HEK293 (cell line): ENCODE measurements around the gene MSANTD1.

Source experiments
- CTCF ChIA-PET: fragments of 350-600 bp; formaldehyde crosslinking; extraction: SDS; loops from one replicate; lab custom pipeline; 2021; ENCODE audit warnings: antibody characterized with exemption; lab: Yijun Ruan, JAX
- POLR2A ChIA-PET: fragments of 300-600 bp; formaldehyde crosslinking; extraction: SDS; loops from one replicate; lab custom pipeline; 2020; ENCODE audit warnings: antibody characterized with exemption, inconsistent platforms; lab: Yijun Ruan, JAX
- H3K27ac ChIP-seq: fragments of 200-500 bp; sonication (Bioruptor generic); 2 replicates; pipeline ENCODE4 v1.5.1; 2014; ENCODE audit warnings: low read depth, low read length, control low read depth, inconsistent platforms; ENCODE audit errors: extremely low read depth
- H3K36me3 ChIP-seq, 2 experiments: fragments of 200-500 bp in 1 of 2; sonication (Bioruptor generic) in 1 of 2; 1 replicate in 1 of 2; 2 replicates in 1 of 2; pipeline ENCODE4 v1.5.1; 2014 to 2017; ENCODE audit warnings: inconsistent platforms in 2 of 2, low read length in 2 of 2; ENCODE audit not compliant: control insufficient read depth in 2 of 2, insufficient read depth in 1 of 2
- H3K4me1 ChIP-seq: fragments of 200-500 bp; sonication (Bioruptor generic); 2 replicates; pipeline ENCODE4 v1.5.1; 2014; ENCODE audit warnings: mild to moderate bottlenecking, low read length, inconsistent platforms; ENCODE audit not compliant: control insufficient read depth, insufficient read depth
- H3K4me3 ChIP-seq: 2 replicates; pipeline ENCODE4 v1.5.1; 2011; ENCODE audit warnings: low read depth, mild to moderate bottlenecking, control low read depth, low read length, moderate library complexity
- H3K9me3 ChIP-seq: fragments of 200-500 bp; sonication (Bioruptor generic); 2 replicates; pipeline ENCODE4 v1.5.1; 2014; ENCODE audit warnings: low read depth, low read length, inconsistent platforms; ENCODE audit not compliant: control insufficient read depth, insufficient read depth
- GLIS1 ChIP-seq: fragments of 450-650 bp; formaldehyde crosslinking; IDR thresholded peaks from 2 replicates; pipeline ENCODE4 v1.5.1; 2016; ENCODE audit warnings: missing biosample characterization, missing genetic modification characterization
- IKZF3 ChIP-seq: fragments of 450-650 bp; IDR thresholded peaks from 2 replicates; pipeline ENCODE4 v1.5.0; 2018; ENCODE audit warnings: missing biosample characterization, mild to moderate bottlenecking, missing genetic modification characterization, moderate library complexity
- KLF8 ChIP-seq: fragments of 450-650 bp; formaldehyde crosslinking; IDR thresholded peaks from 2 replicates; pipeline ENCODE4 v1.5.1; 2016; ENCODE audit warnings: missing biosample characterization, missing genetic modification characterization
- MEIS1 ChIP-seq: sonication (generic); formaldehyde crosslinking; IDR thresholded peaks from 2 replicates; pipeline ENCODE4 v1.8.1; 2022; ENCODE audit warnings: missing genetic modification reagents, mild to moderate bottlenecking, borderline replicate concordance
- SALL2 ChIP-seq: fragments of 450-650 bp; formaldehyde crosslinking; IDR thresholded peaks from 2 replicates; pipeline ENCODE4 v1.5.0; 2017; ENCODE audit warnings: missing biosample characterization, mild to moderate bottlenecking, missing genetic modification characterization, borderline replicate concordance
- SCRT1 ChIP-seq: fragments of 450-650 bp; formaldehyde crosslinking; IDR thresholded peaks from 2 replicates; pipeline ENCODE4 v1.5.1; 2016; ENCODE audit warnings: missing biosample characterization, missing genetic modification characterization, borderline replicate concordance
- SETDB1 ChIP-seq: IDR thresholded peaks from one replicate; pipeline ENCODE4 v1.6.1; 2017; ENCODE audit warnings: mild to moderate bottlenecking, low read length, moderate library complexity, mixed read lengths; ENCODE audit not compliant: insufficient read length
- ZBTB48 ChIP-seq: fragments of 450-650 bp; formaldehyde crosslinking; IDR thresholded peaks from 2 replicates; pipeline ENCODE4 v1.5.1; 2016; ENCODE audit warnings: missing biosample characterization, missing genetic modification characterization
- ZEB2 ChIP-seq: fragments of 450-650 bp; formaldehyde crosslinking; IDR thresholded peaks from 2 replicates; pipeline ENCODE4 v1.5.1; 2016; ENCODE audit warnings: missing biosample characterization, missing genetic modification characterization
- ZFP41 ChIP-seq: fragments of 450-650 bp; formaldehyde crosslinking; IDR thresholded peaks from 2 replicates; pipeline ENCODE4 v1.5.1; 2016; ENCODE audit warnings: missing biosample characterization, missing genetic modification characterization, borderline replicate concordance
- ZNF10 ChIP-seq: fragments of 450-650 bp; formaldehyde crosslinking; IDR thresholded peaks from 2 replicates; pipeline ENCODE4 v1.5.1; 2017; ENCODE audit warnings: missing biosample characterization, missing genetic modification characterization
- ZNF112 ChIP-seq: fragments of 450-650 bp; formaldehyde crosslinking; IDR thresholded peaks from 2 replicates; pipeline ENCODE4 v1.5.0; 2017; ENCODE audit warnings: missing biosample characterization, missing genetic modification characterization
- ZNF114 ChIP-seq: fragments of 450-650 bp; formaldehyde crosslinking; IDR thresholded peaks from 2 replicates; pipeline ENCODE4 v1.5.0; 2017; ENCODE audit warnings: missing biosample characterization, missing genetic modification characterization
- ZNF133 ChIP-seq: fragments of 450-650 bp; formaldehyde crosslinking; IDR thresholded peaks from 2 replicates; pipeline ENCODE4 v1.5.1; 2016; ENCODE audit warnings: missing biosample characterization, missing genetic modification characterization
- ZNF174 ChIP-seq: fragments of 450-650 bp; formaldehyde crosslinking; IDR thresholded peaks from 2 replicates; pipeline ENCODE4 v1.5.0; 2017; ENCODE audit warnings: missing biosample characterization, mild to moderate bottlenecking, missing genetic modification characterization
- ZNF211 ChIP-seq: fragments of 450-650 bp; formaldehyde crosslinking; IDR thresholded peaks from 2 replicates; pipeline ENCODE4 v1.5.1; 2016; ENCODE audit warnings: low read depth, missing biosample characterization, missing genetic modification characterization
- ZNF248 ChIP-seq: fragments of 450-650 bp; formaldehyde crosslinking; IDR thresholded peaks from 2 replicates; pipeline ENCODE4 v1.5.1; 2017; ENCODE audit warnings: missing biosample characterization, missing genetic modification characterization
- ZNF404 ChIP-seq: fragments of 450-650 bp; formaldehyde crosslinking; IDR thresholded peaks from 2 replicates; pipeline ENCODE4 v1.5.1; 2017; ENCODE audit warnings: missing biosample characterization, missing genetic modification characterization
- ZNF423 ChIP-seq: fragments of 450-650 bp; formaldehyde crosslinking; IDR thresholded peaks from 2 replicates; pipeline ENCODE4 v1.5.1; 2016; ENCODE audit warnings: missing biosample characterization, missing genetic modification characterization
- ZNF433 ChIP-seq: fragments of 450-650 bp; formaldehyde crosslinking; IDR thresholded peaks from 2 replicates; pipeline ENCODE4 v1.5.1; 2016; ENCODE audit warnings: missing biosample characterization, missing genetic modification characterization, low read depth
- ZNF544 ChIP-seq: fragments of 450-650 bp; formaldehyde crosslinking; IDR thresholded peaks from 2 replicates; pipeline ENCODE4 v1.5.0; 2017; ENCODE audit warnings: missing biosample characterization, missing genetic modification characterization
- ZNF549 ChIP-seq: fragments of 450-650 bp; IDR thresholded peaks from 2 replicates; pipeline ENCODE4 v1.5.1; 2018; ENCODE audit warnings: missing biosample characterization, missing genetic modification characterization, mild to moderate bottlenecking, inconsistent platforms, moderate library complexity
- ZNF558 ChIP-seq: fragments of 450-650 bp; formaldehyde crosslinking; IDR thresholded peaks from 2 replicates; pipeline ENCODE4 v1.5.1; 2016; ENCODE audit warnings: missing biosample characterization, missing genetic modification characterization
- ZNF624 ChIP-seq: fragments of 450-650 bp; formaldehyde crosslinking; IDR thresholded peaks from 2 replicates; pipeline ENCODE4 v1.5.1; 2017; ENCODE audit warnings: missing biosample characterization, missing genetic modification characterization
- ZNF768 ChIP-seq: fragments of 450-650 bp; formaldehyde crosslinking; IDR thresholded peaks from 2 replicates; pipeline ENCODE4 v1.5.1; 2018; ENCODE audit warnings: missing biosample characterization, mild to moderate bottlenecking, missing genetic modification characterization
- ZNF785 ChIP-seq: fragments of 450-650 bp; formaldehyde crosslinking; IDR thresholded peaks from 2 replicates; pipeline ENCODE4 v1.5.1; 2016; ENCODE audit warnings: missing biosample characterization, missing genetic modification characterization
- ZNF791 ChIP-seq: fragments of 450-650 bp; formaldehyde crosslinking; IDR thresholded peaks from 2 replicates; pipeline ENCODE4 v1.5.1; 2016; ENCODE audit warnings: missing biosample characterization, missing genetic modification characterization
- TF ChIP-seq, protein P1 (sequence below): fragments of 450-650 bp; formaldehyde crosslinking; IDR thresholded peaks from 2 replicates; pipeline ENCODE4 v1.5.1; 2017; ENCODE audit warnings: missing biosample characterization, missing genetic modification characterization
- TF ChIP-seq, protein P2 (sequence below): fragments of 450-650 bp; formaldehyde crosslinking; IDR thresholded peaks from 2 replicates; pipeline ENCODE4 v1.5.1; 2016; ENCODE audit warnings: missing biosample characterization, missing genetic modification characterization
- TF ChIP-seq, protein P3 (sequence below): fragments of 450-650 bp; formaldehyde crosslinking; IDR thresholded peaks from 2 replicates; pipeline ENCODE4 v1.5.1; 2016; ENCODE audit warnings: missing biosample characterization, missing genetic modification characterization
- TF ChIP-seq, protein P4 (sequence below): fragments of 450-650 bp; formaldehyde crosslinking; IDR thresholded peaks from 2 replicates; pipeline ENCODE4; 2016; ENCODE audit warnings: missing biosample characterization, missing genetic modification characterization

MSANTD1 gene

DNA sequence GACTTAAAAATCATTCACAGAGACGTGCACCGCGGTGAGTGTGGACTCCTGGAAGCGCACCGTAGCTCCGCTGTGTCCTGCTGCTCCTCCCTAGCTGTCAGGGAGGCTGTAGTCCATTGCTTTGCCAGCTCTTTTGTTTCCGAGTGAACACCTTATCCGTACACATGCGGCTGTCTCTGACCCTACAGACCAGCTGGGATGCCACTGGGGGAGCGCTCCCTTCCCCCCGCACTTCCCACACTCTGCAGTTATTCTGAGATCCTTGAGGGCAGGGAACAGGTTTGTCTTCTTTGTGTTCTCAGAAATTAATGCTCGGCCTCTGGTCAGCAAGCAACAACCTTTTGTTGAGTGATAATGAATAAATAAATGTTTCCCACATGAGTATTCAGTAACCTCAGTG is 33.7 kb upstream of the MSANTD1 start (continued):
- TF ChIP-seq, protein P1, sequence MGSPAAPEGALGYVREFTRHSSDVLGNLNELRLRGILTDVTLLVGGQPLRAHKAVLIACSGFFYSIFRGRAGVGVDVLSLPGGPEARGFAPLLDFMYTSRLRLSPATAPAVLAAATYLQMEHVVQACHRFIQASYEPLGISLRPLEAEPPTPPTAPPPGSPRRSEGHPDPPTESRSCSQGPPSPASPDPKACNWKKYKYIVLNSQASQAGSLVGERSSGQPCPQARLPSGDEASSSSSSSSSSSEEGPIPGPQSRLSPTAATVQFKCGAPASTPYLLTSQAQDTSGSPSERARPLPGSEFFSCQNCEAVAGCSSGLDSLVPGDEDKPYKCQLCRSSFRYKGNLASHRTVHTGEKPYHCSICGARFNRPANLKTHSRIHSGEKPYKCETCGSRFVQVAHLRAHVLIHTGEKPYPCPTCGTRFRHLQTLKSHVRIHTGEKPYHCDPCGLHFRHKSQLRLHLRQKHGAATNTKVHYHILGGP (tag by site-specific recombination): no peak
- TF ChIP-seq ZNF423 (tag by site-specific recombination): no peak
- no peak for TF ChIP-seq ZNF791 (tag by site-specific recombination)
- TF ChIP-seq SCRT1 (tag by site-specific recombination): no peak

DNA sequence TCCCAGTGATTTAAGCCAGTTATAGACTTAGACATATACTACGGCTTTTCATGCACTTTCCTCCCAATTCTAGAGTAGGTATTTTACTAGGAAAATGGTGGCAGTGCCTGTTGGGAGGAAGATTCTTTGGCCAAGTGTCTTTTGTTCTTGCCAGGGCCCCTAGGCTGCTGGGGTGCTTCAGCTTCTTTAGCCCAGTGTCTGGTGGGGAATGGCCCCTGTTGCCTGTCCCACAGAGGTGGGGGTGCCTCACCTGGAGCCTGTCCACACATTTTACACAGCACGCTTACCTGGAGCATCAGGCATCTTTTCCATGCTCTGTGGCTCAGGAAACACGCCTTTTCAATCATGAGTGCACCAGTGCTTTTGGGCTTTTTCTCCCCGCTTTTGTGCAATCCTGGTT is 33.2 kb upstream of the MSANTD1 start:
- ChIA-PET POLR2A (no interaction called here), CTCF (no interaction called here)
- Histone ChIP-seq H3K4me1 (no peaks in the 10 kb centered on the region), H3K9me3 (no peaks in the 10 kb centered on the region), H3K4me3 (no peak overlapping the region), H3K36me3 (peaks cover 0 to 86% of the 10 kb centered on the region in 2 experiments; a peak in 1 of 3 replicates), H3K27ac (no peak overlapping the region)
- TF ChIP-seq ZEB2 (tag by site-specific recombination): no peak
- TF ChIP-seq, protein P2, sequence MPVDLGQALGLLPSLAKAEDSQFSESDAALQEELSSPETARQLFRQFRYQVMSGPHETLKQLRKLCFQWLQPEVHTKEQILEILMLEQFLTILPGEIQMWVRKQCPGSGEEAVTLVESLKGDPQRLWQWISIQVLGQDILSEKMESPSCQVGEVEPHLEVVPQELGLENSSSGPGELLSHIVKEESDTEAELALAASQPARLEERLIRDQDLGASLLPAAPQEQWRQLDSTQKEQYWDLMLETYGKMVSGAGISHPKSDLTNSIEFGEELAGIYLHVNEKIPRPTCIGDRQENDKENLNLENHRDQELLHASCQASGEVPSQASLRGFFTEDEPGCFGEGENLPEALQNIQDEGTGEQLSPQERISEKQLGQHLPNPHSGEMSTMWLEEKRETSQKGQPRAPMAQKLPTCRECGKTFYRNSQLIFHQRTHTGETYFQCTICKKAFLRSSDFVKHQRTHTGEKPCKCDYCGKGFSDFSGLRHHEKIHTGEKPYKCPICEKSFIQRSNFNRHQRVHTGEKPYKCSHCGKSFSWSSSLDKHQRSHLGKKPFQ (tag by site-specific recombination): no peak
- no peak for TF ChIP-seq SETDB1
- TF ChIP-seq ZNF624 (tag by site-specific recombination): no peak
- TF ChIP-seq ZNF768: no peak
- no peak for TF ChIP-seq ZNF10 (tag by site-specific recombination)
- no peak for TF ChIP-seq ZNF558
- no peak for TF ChIP-seq ZNF112 (tag by site-specific recombination)
- TF ChIP-seq GLIS1 (tag by site-specific recombination): no peak
- TF ChIP-seq ZNF785 (tag by site-specific recombination): no peak
- TF ChIP-seq MEIS1 (CRISPR knock-in tag): no peak
- no peak for TF ChIP-seq ZNF248
- TF ChIP-seq ZNF174 (tag by site-specific recombination): no peak
- no peak for TF ChIP-seq ZNF549 (tag by site-specific recombination)
- TF ChIP-seq ZNF544 (tag by site-specific recombination): no peak
- TF ChIP-seq, protein P3, sequence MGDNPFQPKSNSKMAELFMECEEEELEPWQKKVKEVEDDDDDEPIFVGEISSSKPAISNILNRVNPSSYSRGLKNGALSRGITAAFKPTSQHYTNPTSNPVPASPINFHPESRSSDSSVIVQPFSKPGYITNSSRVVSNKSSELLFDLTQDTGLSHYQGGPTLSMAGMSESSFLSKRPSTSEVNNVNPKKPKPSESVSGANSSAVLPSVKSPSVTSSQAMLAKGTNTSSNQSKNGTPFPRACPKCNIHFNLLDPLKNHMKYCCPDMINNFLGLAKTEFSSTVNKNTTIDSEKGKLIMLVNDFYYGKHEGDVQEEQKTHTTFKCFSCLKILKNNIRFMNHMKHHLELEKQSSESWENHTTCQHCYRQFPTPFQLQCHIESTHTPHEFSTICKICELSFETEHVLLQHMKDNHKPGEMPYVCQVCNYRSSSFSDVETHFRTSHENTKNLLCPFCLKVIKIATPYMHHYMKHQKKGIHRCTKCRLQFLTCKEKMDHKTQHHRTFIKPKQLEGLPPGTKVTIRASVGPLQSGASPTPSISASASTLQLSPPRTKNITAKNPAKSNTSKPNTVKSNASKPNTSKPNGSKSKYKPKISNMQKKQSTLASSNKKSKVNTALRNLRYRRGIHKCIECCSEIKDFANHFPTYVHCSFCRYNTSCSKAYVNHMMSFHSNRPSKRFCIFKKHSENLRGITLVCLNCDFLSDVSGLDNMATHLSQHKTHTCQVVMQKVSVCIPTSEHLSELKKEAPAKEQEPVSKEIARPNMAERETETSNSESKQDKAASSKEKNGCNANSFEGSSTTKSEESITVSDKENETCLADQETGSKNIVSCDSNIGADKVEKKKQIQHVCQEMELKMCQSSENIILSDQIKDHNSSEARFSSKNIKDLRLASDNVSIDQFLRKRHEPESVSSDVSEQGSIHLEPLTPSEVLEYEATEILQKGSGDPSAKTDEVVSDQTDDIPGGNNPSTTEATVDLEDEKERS (tag by site-specific recombination): no peak

DNA sequence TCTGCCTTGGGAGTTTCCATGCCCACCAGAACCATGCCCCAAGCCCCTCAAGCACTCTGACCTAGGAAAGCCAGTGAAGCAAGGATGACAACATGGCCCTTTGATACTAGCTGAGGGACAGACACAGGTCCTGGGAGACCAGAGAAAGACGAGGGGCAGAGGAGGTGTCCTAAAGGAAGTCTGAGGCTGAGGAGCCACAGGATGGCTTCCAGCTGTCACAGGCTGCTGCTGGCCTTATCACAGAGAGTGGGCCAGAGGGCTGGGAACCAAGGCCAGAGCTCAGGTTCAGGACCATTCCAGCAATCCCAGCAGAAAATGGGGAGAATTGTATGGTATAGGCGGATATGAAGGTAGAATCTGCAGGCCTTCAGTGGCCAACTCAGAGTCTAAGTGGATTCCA is 31.7 kb upstream of the MSANTD1 start:
- H3K27ac ChIP-seq: no peak overlapping the region
- no peak overlapping the region for H3K4me3 ChIP-seq
- ChIA-PET CTCF (no interaction called here), POLR2A (no interaction called here)
- H3K9me3 ChIP-seq: no peaks in the 10 kb centered on the region
- H3K36me3 ChIP-seq: peaks cover 0 to 95% of the 10 kb centered on the region in 2 experiments; a peak in 1 of 3 replicates
- no peaks in the 10 kb centered on the region for H3K4me1 ChIP-seq
- TF ChIP-seq ZNF404 (tag by site-specific recombination) (no peak), KLF8 (tag by site-specific recombination) (no peak), IKZF3 (tag by site-specific recombination) (no peak), ZBTB48 (tag by site-specific recombination) (no peak), ZNF133 (no peak), ZFP41 (tag by site-specific recombination) (no peak), SALL2 (tag by site-specific recombination) (no peak), ZNF114 (tag by site-specific recombination) (no peak), ZNF433 (tag by site-specific recombination) (no peak), ZNF785 (tag by site-specific recombination) (no peak), ZNF211 (tag by site-specific recombination) (no peak)
- TF ChIP-seq, protein P4, sequence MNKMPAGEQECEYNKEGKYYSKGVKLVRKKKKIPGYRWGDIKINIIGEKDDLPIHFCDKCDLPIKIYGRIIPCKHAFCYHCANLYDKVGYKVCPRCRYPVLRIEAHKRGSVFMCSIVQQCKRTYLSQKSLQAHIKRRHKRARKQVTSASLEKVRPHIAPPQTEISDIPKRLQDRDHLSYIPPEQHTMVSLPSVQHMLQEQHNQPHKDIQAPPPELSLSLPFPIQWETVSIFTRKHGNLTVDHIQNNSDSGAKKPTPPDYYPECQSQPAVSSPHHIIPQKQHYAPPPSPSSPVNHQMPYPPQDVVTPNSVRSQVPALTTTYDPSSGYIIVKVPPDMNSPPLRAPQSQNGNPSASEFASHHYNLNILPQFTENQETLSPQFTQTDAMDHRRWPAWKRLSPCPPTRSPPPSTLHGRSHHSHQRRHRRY (tag by site-specific recombination): no peak
